ENCODE data around the gene CASKIN1.
"Not testable (repeated sequence)": the region's sequence is repeated elsewhere in the genome, so short reads cannot be mapped to it uniquely, and the experiment has no call there.

The CASKIN1 gene

DNA sequence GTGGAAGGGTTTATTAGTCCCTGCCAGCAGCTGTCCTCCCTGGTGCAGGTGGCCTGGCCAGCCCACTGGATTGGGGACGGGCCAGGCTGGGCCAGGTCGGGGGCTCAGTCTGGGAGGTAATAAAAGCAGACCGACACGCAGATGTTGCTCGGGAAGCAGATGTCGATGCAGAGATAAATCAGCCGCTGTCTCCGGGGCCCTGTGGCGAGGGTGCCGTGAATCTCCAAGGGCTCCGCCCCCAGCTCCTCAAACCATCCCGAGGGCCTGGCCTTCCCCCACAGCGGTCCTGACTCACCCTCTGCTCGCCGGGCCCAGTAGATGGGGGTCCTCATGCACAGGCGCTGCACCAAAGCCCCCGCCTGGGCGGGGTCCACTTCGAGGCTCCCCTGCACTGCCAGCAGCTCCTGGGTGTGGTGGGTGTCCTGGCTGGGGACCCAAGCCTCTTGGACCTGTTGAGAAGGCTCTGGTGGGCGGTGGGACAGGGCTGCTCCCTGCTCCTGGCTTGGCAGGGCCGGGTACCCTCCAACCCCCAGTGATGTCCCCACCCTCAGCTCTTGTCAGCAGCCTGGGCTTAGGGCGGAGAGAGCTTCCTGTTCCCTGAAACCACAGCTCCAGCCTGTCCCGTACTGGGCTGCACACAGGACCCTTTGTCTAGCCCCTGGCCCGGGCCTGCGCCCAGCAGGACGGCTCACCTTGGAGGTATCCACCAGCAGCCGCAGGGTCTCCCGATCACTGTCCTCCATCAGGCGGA lies 13.0 kb upstream of the CASKIN1 start:
- no peak for DNase-seq (ENCODE audit: low read depth)

DNA sequence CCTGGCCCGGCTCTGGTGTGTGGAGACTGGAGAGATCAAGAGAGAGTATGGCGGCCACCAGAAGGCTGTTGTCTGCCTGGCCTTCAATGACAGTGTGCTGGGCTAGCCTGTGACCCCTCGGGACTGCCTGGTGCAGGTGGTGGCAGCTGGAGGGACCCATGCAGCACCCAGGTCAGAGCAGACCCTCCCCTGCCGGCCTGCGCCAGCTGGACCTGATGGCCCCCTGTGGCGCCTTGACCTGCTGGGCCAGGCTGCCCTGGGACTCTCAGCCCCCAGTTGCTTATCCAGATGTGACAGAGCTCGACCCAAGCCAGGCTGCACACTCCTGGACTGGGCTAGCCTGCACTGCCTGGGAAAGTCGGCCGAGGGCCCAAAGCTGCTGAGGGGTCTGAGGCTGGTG lies 12.4 kb upstream of the CASKIN1 start:
- no peak for DNase-seq (ENCODE audit: low read depth)

DNA sequence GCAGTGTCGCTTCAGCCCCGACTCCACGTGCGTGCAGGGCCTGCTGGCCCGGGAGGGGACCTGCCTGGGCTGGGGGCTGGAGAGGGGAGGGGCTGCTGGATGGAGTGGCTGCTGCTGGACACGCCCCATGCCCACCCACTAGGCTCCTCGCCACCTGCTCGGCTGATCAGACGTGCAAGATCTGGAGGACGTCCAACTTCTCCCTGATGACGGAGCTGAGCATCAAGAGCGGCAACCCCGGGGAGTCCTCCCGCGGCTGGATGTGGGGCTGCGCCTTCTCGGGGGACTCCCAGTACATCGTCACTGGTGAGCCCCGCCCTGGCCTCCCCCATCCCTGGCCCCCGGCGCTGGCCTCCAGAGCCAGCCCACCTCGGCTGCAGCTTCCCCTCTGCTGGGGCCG lies 11.9 kb upstream of the CASKIN1 start:
- DNase-seq (ENCODE audit: low read depth): no peak

DNA sequence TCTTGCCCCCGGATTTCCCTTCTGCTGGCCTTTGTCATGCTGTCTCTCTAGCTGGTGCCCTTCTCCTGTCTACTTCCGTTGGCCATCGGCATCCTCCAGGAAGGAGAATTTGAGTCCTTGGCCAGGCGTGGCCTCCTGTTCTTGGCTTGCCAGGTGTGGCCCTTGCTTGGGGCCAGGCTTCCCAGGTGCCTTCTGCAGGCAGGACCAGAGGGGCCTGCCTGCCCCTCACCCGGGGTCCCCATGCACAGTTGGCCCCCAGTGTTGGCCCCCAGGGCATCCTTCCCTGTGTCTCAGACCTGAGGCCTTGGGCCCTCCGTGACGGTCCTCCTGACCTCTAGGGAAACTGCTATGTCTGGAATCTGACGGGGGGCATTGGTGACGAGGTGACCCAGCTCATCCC lies 11.5 kb upstream of the CASKIN1 start:
- no peak for DNase-seq (ENCODE audit: low read depth)

DNA sequence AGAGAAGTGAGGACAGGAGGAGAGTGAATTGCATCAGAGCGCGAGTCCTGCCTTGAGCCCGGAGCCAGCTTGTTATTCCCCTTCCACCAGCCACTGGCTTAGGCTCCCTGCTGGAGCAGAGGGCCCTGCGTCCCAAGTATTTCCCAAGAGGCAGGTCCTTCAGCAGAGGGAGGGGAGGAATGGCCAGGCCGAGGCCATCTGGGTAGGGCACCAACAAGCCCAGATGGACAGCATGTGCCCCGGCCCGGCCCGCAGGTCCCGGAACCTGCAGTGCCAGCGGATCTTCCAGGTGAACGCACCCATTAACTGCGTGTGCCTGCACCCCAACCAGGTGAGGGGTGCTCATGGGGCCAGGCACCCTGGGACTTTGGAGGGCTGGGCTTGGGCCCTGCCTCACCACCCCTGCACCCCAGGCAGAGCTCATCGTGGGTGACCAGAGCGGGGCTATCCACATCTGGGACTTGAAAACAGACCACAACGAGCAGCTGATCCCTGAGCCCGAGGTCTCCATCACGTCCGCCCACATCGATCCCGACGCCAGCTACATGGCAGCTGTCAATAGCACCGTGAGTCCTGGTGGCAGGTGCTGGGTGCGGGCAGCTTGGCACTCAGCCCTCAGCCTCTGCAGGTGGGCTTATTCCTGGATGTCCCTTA lies 10.5 kb upstream of the CASKIN1 start:
- no peak for DNase-seq (ENCODE audit: low read depth)

DNA sequence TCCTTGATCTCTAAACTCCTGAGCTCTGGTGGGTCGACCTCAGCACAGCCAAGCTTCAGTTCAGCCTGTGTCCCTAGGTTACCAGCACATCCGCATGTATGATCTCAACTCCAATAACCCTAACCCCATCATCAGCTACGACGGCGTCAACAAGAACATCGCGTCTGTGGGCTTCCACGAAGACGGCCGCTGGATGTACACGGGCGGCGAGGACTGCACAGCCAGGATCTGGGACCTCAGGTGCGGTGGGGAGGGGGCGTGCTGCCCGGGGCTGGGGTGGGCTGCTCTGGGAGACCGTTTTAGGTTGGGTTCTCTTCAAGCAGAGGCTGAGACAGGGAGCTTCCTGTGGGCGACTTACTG lies 10.0 kb upstream of the CASKIN1 start:
- DNase-seq (ENCODE audit: low read depth): no peak

DNA sequence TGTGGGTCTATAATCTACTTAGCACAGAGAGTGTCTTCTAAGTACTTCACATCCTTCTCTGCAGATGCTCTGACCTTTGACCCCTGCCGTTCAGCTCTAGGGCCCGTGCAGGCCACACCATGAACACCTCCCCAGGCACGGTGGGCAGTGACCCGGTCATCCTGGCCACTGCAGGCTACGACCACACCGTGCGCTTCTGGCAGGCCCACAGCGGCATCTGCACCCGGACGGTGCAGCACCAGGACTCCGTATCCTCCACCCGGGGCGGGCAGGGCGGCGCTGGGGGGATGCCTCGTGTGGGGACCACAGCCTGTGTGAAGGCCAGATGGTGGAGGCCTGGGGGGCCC lies 9.5 kb upstream of the CASKIN1 start:
- DNase-seq (ENCODE audit: low read depth): no peak

DNA sequence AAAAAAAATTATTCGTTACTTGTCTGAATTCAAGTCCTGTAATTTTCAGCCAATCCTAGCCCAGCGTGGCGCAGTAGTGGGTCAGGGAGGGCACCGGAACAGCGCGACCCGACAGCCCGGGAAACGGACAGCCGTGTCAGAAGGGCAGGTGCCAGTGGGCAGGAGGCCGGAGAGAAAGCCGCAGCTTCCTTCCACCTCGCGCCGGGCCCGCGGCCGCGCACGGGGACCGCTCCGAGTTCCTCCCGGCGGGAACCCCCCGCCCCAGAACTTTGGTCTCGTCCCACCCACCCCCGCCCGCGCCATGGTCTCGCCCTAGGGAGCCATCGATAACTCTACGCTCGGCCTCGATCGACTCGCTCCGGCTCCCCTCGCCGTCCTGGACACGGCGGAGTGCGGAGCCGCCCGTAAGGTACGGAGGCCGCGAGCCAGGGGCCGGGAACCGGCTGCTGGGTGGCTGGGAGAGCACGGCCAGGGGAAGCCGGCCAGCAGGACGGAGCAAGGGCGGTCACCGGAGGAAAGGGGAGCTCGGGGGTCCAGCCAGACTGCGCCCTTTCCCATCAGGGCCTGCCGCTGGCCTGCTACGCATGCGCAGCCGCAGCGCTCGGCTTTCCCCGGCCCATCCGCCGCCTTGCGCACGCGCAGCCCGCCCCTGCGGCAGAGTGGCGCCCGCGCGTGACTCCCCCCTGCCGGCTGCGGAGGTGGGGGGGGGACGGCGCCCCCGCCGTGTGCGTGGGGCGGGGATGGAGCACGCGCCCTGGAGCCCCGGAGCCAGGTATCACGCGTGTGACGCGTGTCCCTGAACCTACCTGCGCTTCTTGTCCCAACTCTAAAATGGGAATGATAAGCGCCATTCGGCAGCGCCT lies 8.9 kb upstream of the CASKIN1 start, which contains the start of gene MLST8:
TSS of gene MLST8 (plus strand) at position 351 of the 863 bp plus-strand sequence. CDS start 632 bp downstream, outside the sequence.
- peak; percentile 86 for DNase-seq (ENCODE audit: low read depth)

DNA sequence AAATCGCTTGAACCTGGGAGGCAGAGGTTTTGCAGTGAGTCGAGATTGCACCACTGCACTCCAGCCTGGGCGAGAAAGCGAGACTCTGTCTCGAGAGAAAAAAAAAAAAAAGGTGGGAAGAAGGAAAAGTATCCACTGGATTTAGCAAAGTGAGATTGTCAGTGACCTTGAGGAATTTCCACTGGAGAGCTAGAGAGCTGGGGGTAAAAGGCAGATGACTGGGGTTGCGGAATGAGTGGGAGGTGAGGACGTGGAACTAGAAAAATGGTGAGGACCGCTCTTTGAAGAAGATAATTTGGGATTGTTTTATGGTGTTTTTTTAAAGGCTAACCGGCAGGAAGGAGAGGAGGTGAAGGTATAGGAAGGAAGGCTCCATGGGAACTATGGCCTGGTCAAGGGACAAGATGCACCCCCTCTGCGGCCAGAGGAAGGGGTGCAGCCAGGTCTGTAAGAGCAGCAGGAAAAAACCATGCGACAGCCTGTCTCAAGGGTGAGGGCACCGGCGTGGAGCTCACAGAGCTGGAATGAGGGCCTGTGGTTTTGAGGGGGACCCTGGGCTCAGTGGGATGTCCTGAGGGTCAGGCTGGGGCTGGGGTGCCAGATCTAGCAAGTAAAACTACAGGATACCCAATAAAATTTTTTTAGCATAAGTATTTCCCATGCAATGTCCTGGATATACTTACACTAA lies 8.2 kb upstream of the CASKIN1 start:
- no peak for DNase-seq (ENCODE audit: low read depth)

DNA sequence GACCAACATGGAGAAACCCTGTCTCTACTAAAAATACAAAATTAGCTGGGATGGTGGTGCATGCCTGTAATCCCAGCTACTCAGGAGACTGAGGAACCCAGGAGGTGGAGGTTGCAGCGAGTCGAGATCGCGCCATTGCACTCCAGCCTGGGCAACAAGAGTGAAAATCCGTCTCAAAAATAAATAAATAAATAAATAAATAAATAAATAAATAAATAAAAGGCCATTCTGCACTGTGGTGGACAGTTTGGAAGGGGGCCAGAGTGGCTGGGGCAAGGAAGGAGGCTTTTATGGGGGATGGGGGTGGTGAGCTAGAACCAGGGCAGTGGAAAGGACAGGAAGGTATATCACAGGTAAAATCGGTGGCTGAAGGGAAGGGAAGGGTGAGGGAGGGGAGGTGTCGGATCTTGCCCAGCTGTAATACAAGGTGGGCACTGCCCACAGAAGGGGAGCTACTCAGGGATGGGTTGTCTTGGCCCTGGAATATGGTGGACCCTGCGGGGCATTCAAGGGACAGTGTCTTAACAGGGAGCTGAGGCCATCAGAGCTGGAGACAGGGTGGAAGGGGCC lies 6.8 kb upstream of the CASKIN1 start:
- not testable (repeated sequence) for DNase-seq (ENCODE audit: low read depth)

DNA sequence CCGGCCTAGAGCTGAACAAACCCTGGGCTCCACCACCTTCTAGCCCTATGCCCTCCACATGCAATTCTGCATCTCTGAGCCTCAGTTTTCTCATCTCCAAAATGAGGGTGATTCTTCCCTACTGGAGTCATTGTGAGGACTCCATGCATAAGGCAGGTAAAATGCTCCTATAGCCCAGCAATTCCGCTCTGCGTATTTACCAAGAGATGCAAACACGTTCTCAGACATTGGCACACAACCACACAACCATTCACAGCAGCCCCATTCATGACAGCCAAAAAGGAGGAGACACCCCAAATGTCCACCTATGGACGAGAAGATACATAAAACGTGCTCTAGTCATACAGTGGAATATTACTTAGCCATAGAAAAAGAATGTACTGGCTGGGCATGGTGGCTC lies 3.9 kb upstream of the CASKIN1 start:
- DNase-seq (ENCODE audit: low read depth): no peak

DNA sequence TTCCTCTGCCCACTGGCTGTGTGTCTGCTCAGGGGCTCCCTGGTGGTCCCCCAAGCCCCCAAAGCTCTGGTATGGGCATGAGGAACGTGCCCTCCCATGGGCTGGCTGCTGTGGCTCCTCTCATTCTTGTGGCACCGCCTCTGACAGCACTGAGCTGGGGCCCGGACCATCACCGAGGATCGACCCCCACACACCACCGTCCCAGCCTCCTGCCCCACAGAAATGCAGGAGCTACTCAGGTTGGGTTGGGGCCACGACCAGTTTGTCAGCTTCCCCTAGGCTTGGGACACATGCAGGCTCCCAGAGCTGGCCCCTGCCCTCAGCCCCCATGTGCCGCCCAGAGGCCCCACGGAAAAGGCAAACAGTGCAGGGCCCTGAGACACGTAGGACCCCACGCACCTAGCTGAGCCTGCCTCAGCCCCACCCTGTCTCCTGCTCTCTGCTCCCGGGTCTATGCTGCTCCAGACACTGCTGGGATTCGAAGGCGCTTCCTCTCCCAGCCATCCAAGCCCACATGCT lies 3.3 kb upstream of the CASKIN1 start:
- no peak for DNase-seq (ENCODE audit: low read depth)

DNA sequence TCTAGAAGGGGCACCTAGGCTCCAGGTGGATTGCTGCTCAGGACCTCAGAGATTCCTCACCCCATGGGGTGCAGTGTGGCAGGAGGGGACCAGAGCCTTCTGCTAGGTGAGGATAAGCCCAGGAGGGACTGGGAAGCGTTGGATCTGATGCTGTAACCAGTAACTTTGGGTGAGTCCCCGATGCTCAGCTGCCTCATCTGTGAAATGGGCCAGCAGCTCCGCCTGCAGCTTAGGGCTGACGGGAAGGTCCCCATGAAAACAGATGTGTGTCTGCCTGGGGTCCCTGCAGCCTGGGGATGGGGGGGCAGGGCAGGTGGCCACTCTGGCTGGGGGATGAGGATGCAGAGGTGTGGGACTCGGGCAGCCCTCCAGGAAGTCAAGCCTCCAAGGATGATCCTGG lies 2.7 kb upstream of the CASKIN1 start:
- no peak for DNase-seq (ENCODE audit: low read depth)

DNA sequence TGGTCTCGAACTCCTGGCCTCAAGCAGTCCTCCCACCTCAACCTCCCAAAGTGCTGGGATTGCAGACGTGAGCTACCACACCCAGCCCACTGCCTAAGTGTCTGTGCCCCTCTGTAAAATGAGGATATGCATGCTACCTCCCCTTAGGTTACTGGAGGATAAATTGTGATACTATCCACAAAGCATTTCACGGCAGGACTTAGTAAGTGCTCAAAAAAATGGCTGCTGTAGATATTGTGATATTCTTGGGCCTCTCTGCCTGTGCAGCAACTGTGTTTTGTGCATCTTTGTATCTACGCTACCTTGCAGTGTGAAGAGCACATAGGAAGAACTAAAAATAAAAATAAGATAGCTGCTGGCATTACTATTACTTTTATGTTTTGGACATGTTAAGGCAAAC lies 1.9 kb upstream of the CASKIN1 start:
- no peak for DNase-seq (ENCODE audit: low read depth)

DNA sequence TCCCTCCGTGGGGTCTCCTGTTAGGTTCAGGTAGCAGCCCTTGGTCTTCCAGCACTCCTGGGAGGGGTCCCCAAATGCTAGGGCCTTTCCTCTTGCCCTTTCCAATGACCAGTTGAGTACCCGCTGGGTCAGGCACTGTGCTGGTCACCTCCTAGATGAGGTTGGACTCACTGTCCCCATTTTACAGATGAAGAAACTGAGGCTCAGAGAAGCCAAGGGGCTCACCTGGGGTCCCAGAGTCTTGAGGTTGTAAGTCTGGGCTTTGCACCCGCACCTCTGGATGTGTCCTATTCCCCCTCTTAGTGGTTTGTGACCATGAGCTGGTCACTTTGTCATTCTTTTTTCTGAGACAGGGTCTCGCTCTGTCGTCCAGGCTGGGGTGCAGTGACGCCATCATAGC lies 1.4 kb upstream of the CASKIN1 start:
- DNase-seq (ENCODE audit: low read depth): no peak

DNA sequence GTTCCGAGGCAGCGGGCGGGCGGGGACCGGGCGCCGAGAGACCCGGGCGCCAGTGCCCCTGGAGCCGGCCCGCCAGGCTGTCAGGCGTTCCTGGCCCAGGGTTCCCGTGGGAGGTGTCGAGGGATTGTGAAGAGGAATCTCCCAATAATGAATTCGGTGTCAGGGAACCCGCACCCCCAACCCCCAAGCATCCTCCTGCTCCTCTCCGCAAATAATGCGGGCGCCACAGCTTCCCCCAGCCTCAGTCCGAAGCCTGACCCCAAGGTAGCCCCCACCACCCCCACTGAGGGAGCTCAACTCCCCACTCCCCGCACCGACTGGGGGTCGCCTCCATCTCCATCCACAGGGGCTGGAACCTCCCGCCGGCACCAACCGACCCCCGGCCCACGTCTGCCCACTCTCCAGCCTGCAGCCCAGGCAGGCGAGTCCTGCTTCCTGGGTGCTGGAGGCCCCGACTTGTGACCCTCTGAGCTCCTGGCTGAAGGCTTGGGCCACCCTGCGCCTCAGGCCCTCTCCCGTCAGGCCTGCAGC lies 641 bp upstream of the CASKIN1 start:
- DNase-seq (ENCODE audit: low read depth): no peak

DNA sequence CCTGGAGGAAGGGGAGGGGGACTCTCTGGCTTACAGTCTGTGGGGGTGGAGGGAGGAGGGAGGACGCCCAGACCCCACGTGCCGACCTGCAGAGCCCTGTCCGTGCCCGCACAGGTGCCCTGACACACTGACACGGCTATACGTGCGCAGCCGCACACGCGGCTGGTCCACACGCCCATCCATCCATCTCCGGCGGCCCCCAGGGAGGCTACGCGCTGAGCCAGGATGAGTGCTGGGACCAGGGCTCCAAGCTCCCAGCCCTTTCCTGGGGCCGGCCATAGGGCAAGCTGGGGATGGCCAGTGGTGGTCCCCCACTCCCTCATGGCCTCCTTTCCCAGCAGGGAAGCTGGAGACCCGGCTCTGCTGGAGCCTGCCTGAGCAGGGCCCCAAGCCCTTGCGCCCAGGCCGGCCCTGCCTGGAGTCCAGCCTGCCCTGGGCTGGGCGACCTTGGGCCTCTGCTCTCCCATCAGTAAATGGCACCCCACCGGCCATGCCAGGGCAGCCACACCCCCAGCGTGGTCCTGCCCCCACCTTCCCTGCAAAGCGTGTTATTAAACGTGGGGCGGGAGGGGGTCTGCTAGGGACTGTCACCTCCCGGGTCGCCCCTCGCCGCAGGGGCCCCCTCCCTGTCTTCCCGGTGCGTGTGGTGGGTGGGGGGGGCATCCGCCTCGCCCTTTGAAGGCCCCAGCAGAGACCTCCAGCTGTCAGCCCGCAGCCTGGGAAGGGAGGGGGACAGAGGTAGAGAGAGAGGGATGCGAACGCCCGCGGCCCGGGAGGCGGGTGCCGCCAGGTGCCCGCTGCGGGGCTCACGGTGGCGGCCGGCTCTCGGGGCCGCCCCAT lies 863 bp downstream of the CASKIN1 start:
- DNase-seq (ENCODE audit: low read depth): no peak

DNA sequence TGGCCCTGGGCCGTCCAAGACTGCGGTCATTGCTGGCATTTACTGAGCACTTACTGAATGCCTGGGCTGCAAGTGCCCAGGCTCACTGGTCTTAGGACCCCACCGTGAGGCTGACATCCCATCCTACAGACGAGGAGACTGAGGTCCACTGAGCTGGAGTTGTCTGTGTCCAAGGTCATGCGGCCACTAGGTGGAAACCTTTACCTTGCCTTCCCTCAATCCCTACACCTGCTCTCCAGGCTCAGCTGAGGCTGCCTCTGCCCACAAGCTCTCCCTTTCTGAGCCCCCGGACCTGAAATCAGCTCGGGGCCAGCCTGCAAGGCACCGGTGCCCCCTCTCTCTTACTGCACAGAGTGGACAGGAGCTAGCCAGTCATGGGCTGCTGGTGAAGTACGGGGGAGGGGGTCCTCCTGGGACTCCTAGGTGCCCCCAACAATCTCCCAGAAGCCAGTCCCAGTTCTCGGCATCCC lies 1.5 kb downstream of the CASKIN1 start:
- DNase-seq (ENCODE audit: low read depth): no peak

DNA sequence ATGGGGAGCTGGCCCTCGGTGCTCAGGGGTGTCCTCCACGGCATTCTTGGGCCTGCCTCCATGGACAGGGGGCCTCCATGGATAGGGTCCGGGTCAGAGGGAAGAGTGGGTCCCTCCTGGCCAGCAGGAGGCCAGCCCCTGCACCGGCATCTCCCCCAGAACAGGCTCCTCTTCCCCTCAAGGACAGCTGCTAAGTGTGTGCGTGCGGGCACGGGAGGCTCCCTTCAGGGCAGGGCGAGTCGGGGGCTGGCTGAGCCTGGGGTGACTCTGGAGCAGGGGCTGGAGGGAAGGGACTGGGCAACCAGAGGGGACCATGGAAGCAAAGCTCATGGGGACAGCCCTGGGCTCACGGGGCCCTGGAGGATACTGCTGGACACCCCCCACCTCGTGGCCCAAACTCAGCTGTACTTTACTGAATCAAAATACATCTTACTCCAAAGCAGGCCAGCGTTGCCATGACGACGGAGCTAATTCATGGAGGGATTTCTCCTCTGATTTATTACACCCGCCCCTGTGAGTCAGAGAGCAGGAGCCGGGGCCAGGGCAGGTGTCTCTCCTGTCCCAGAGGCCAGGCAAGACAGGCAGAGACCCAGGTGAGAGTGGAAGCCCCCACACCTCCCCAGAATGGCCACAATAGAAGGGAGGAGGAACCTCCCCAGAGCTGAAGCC lies 2.1 kb downstream of the CASKIN1 start:
- DNase-seq (ENCODE audit: low read depth): no peak

DNA sequence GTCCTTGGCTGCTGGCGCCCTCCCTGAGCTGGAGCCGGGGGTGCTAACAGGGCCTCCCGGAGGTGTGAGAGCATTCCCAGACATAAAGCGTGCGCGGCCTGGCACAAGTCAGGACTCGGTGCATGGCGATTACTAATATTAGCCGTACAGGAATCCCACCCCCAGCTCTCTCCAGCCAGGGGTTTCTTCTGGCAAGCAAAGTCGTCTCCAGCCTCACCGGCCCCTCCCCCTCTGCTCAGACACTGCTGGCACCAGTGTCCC lies 5.0 kb downstream of the CASKIN1 start:
- no peak for DNase-seq (ENCODE audit: low read depth)

All from activated T-cell treated with anti-CD3 and anti-CD28 coated beads for 24 hours (primary cell).